Measurements from ENCODE around the gene PCDH7. TPM values are rescaled to one million over a fixed set of nuclear protein-coding genes. Genes with fewer than 3 reads are reported as not detected.

The PCDH7 gene
- total RNA-seq, 1 donor, result 0.72 TPM

DNA sequence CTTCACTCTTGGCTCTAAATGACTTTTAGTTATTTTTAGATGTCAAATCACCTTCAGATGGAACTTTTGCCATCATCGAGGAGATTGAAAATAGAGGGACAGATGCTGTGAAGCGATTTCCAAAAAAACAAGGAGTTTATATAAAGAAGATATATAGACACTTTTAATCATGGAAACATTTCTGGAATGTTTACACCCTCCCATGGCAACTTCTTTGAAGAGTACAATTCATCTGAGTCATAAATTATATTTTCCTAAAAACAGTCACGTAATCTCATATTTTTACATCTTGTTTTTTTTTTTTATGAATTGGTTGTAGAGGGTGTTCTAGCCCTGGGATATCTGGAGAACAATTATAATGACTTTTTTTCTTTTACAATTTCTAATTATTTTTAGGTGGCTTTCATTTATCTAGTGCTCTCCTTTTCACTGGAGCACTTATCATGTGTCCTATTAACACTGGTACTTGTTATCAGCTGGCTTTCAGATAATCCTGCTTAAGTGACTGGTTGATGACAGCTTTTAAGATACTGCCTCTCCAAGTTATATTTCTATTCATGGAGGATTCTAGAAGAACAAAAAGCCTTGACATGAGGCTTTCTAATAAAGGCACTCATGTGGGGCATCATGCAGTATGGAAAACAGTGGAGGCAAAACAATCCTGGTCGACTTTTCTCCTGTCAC lies 24.9 kb downstream of the PCDH7 start:
- Histone ChIP-seq H3K27ac (ENCODE audit: low read depth, low read length) (no peak overlapping the region), H3K79me2 (ENCODE audit: insufficient read depth, low read length) (no peaks in the 10 kb centered on the region), H3K4me3 (ENCODE audit: insufficient read depth, low read length) (no peak overlapping the region), H3K36me3 (ENCODE audit: insufficient read depth, low read length) (no peaks in the 10 kb centered on the region), H3K9me3 (ENCODE audit: low read depth, low read length) (no peaks in the 10 kb centered on the region), H2AFZ (ENCODE audit: low read length) (no peak overlapping the region), H3K27me3 (ENCODE audit: insufficient read depth, low read length) (no peaks in the 10 kb centered on the region), H4K20me1 (ENCODE audit: insufficient read depth, low read length) (no peaks in the 10 kb centered on the region), H3K4me1 (ENCODE audit: insufficient read depth, low read length) (no peaks in the 10 kb centered on the region), H3K4me2 (ENCODE audit: insufficient read depth, low read length) (no peak overlapping the region)
- DNase-seq (ENCODE audit: insufficient read length, low spot score, missing footprints), result no peak
- TF ChIP-seq, protein P1, sequence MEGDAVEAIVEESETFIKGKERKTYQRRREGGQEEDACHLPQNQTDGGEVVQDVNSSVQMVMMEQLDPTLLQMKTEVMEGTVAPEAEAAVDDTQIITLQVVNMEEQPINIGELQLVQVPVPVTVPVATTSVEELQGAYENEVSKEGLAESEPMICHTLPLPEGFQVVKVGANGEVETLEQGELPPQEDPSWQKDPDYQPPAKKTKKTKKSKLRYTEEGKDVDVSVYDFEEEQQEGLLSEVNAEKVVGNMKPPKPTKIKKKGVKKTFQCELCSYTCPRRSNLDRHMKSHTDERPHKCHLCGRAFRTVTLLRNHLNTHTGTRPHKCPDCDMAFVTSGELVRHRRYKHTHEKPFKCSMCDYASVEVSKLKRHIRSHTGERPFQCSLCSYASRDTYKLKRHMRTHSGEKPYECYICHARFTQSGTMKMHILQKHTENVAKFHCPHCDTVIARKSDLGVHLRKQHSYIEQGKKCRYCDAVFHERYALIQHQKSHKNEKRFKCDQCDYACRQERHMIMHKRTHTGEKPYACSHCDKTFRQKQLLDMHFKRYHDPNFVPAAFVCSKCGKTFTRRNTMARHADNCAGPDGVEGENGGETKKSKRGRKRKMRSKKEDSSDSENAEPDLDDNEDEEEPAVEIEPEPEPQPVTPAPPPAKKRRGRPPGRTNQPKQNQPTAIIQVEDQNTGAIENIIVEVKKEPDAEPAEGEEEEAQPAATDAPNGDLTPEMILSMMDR (IDR thresholded peaks at IDR 0.05; ENCODE audit: extremely low read depth, low read depth, low read length), result no peak

- Histone ChIP-seq H3K79me2 (ENCODE audit: insufficient read depth, low read length) (no peaks in the 10 kb centered on the region), H3K27ac (ENCODE audit: low read depth, low read length) (no peak overlapping the region), H3K36me3 (ENCODE audit: insufficient read depth, low read length) (no peaks in the 10 kb centered on the region), H3K4me3 (ENCODE audit: insufficient read depth, low read length) (no peak overlapping the region), H4K20me1 (ENCODE audit: insufficient read depth, low read length) (no peaks in the 10 kb centered on the region), H2AFZ (ENCODE audit: low read length) (no peak overlapping the region), H3K4me2 (ENCODE audit: insufficient read depth, low read length) (no peak overlapping the region), H3K27me3 (ENCODE audit: insufficient read depth, low read length) (no peaks in the 10 kb centered on the region), H3K4me1 (ENCODE audit: insufficient read depth, low read length) (no peaks in the 10 kb centered on the region), H3K9me3 (ENCODE audit: low read depth, low read length) (no peaks in the 10 kb centered on the region)
- no peak for DNase-seq (ENCODE audit: insufficient read length, low spot score, missing footprints)
- TF ChIP-seq, protein P1 (IDR thresholded peaks at IDR 0.05; ENCODE audit: extremely low read depth, low read depth, low read length), result no peak
Observed at GRCh38 chr4:30746735-30747134, 26.6 kb downstream of the PCDH7 start.

DNA sequence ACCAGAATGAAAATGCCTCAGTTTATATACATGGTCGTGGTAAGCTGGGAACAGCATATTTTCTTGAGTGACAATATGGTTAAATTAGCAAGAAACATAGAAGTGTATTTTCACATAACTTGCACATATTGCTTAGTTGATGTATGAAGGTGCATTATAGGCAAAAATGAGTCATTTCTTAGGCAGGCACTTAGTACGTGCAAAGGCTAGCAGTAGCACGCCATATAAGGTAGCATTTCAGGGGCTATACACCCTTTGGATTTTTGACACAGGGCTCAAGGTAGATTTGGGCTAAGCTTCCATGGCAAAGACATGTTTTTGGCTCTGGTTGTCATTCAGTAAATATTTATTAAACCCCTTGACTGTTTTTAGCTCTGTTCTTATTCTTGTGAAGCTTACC lies 33.1 kb downstream of the PCDH7 start:
- H3K9me3 ChIP-seq (ENCODE audit: low read depth, low read length), result no peaks in the 10 kb centered on the region
- H3K79me2 ChIP-seq (ENCODE audit: insufficient read depth, low read length), result no peaks in the 10 kb centered on the region
- no peaks in the 10 kb centered on the region for H3K27me3 ChIP-seq (ENCODE audit: insufficient read depth, low read length)
- H3K27ac ChIP-seq (ENCODE audit: low read depth, low read length), result no peak overlapping the region
- no peak overlapping the region for H3K4me3 ChIP-seq (ENCODE audit: insufficient read depth, low read length)
- H2AFZ ChIP-seq (ENCODE audit: low read length), result no peak overlapping the region
- TF ChIP-seq, protein P1 (IDR thresholded peaks at IDR 0.05; ENCODE audit: extremely low read depth, low read depth, low read length), result no peak
- H4K20me1 ChIP-seq (ENCODE audit: insufficient read depth, low read length), result no peaks in the 10 kb centered on the region
- H3K36me3 ChIP-seq (ENCODE audit: insufficient read depth, low read length), result no peaks in the 10 kb centered on the region
- DNase-seq (ENCODE audit: insufficient read length, low spot score, missing footprints), result no peak
- no peak overlapping the region for H3K4me2 ChIP-seq (ENCODE audit: insufficient read depth, low read length)
- H3K4me1 ChIP-seq (ENCODE audit: insufficient read depth, low read length), result peaks cover 4% of the 10 kb centered on the region

GRCh38 chr4:30754021-30754420 lies 33.9 kb downstream of the PCDH7 start:
- H3K9me3 ChIP-seq (ENCODE audit: low read depth, low read length), result no peaks in the 10 kb centered on the region
- H3K27ac ChIP-seq (ENCODE audit: low read depth, low read length), result no peak overlapping the region
- H3K4me2 ChIP-seq (ENCODE audit: insufficient read depth, low read length), result no peak overlapping the region
- no peaks in the 10 kb centered on the region for H4K20me1 ChIP-seq (ENCODE audit: insufficient read depth, low read length)
- H3K79me2 ChIP-seq (ENCODE audit: insufficient read depth, low read length), result no peaks in the 10 kb centered on the region
- H3K4me3 ChIP-seq (ENCODE audit: insufficient read depth, low read length), result no peak overlapping the region
- no peaks in the 10 kb centered on the region for H3K27me3 ChIP-seq (ENCODE audit: insufficient read depth, low read length)
- H2AFZ ChIP-seq (ENCODE audit: low read length), result no peak overlapping the region
- H3K36me3 ChIP-seq (ENCODE audit: insufficient read depth, low read length), result no peaks in the 10 kb centered on the region
- TF ChIP-seq, protein P1 (IDR thresholded peaks at IDR 0.05; ENCODE audit: extremely low read depth, low read depth, low read length), result no peak
- no peak for DNase-seq (ENCODE audit: insufficient read length, low spot score, missing footprints)
- peaks cover 4% of the 10 kb centered on the region for H3K4me1 ChIP-seq (ENCODE audit: insufficient read depth, low read length)
